Skeletal muscle satellite cell (primary cell): Measurements from ENCODE around the gene FAM216B.

ENCODE experiments used
- H3K27me3 ChIP-seq: 2 replicates; pipeline ENCODE4 v1.7.0; 2013; ENCODE audit warnings: low read length; ENCODE audit not compliant: control insufficient read depth, insufficient read depth
- H3K36me3 ChIP-seq: 2 replicates; pipeline ENCODE4 v1.7.0; 2013; ENCODE audit warnings: mild to moderate bottlenecking, control low read depth, low read length; ENCODE audit not compliant: insufficient read depth
- H3K4me1 ChIP-seq: 2 replicates; pipeline ENCODE4 v1.7.0; 2013; ENCODE audit warnings: low read length; ENCODE audit not compliant: control insufficient read depth, insufficient read depth
- H3K4me2 ChIP-seq: 2 replicates; pipeline ENCODE4 v1.7.0; 2013; ENCODE audit warnings: mild to moderate bottlenecking, low read length
- H3K4me3 ChIP-seq: 2 replicates; pipeline ENCODE4 v1.7.0; 2013; ENCODE audit warnings: low read length
- H3K9ac ChIP-seq: 2 replicates; pipeline ENCODE4 v1.7.0; 2013; ENCODE audit warnings: mild to moderate bottlenecking, low read depth, low read length, moderate library complexity
- H3K9me3 ChIP-seq: replicated peaks from 2 replicates; pipeline ENCODE4 v1.7.0; 2013; ENCODE audit warnings: mild to moderate bottlenecking, control low read depth, low read length

FAM216B gene

GRCh38 chr13:42836930-42837690, 55.7 kb downstream of the FAM216B start:
- H3K27me3 ChIP-seq = no peaks in the 10 kb centered on the region
- H3K4me1 ChIP-seq = peaks cover 15% of the 10 kb centered on the region
- H3K4me2 ChIP-seq = peak overlapping the region; percentile 31
- H3K9me3 ChIP-seq = no peaks in the 10 kb centered on the region
- no peak overlapping the region for H3K4me3 ChIP-seq
- peak overlapping the region; percentile 34 for H3K9ac ChIP-seq
- no peaks in the 10 kb centered on the region for H3K36me3 ChIP-seq
